Measurements from ENCODE around the gene TFAP2E.
A peak's percentile ranks its signal among the peaks of the same experiment; 100 is the strongest.

The TFAP2E gene

GRCh38 chr1:35557611-35558373, 15.3 kb upstream of the TFAP2E start, which contains the start of gene NCDN:
TSS of gene NCDN (plus strand) at chr1:35557799. CDS start at chr1:35558191, 392 bp downstream.
- DNase-seq = peak; percentile 97

GRCh38 chr1:35558374-35559316, 14.5 kb upstream of the TFAP2E start:
- no peak for DNase-seq

GRCh38 chr1:35559317-35559944, 13.7 kb upstream of the TFAP2E start:
- no peak for DNase-seq

GRCh38 chr1:35560256-35561225, 12.6 kb upstream of the TFAP2E start:
- no peak for DNase-seq

GRCh38 chr1:35561297-35561971, 11.7 kb upstream of the TFAP2E start:
- DNase-seq = no peak

- no peak for DNase-seq
Measured at GRCh38 chr1:35561972-35562680, 11.0 kb upstream of the TFAP2E start.

GRCh38 chr1:35563166-35563565, 9.9 kb upstream of the TFAP2E start:
- no peak for DNase-seq

DNA sequence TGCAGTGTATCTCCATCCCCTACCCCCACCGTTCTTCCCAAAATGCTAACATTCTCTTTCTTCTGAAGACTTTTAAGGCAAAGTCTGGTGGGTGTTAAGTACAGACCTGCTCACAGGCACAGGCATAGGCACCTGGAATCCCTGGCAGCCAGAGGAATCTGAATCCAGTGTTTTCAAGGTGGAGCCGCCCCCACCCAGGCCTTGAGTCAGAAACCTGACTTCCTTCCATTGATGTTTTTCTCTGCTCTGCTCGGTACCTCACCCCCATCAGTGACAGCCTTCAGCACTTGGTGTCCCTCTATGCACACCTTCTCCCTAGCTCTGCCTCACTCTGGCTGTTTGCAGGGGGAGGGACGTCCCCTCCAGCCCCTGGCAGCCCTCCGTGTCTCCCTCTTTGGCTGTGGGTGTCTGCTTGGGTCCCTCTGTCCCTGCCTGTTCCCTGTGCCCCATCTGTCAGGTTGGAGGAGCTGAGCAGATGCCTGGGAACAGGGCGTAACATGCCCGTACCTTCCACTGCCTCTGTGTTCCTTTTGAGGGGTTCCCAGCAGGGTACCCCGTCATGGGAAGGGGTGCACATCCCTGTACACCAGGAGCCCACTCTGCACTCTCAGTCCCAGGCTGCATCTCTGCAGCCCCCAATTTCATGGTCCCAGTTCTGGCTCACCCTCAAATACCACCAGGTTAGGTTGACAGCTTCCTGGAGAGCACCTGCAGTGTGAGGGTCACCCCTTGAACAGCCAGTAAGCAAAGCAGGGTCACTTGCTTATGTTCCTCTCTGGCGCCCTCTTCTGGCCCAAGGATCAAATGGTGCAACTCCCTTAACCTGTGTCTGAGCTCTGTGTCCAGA, 8.9 kb upstream of the TFAP2E start:
- peak; percentile 87 to 90 for DNase-seq

DNA sequence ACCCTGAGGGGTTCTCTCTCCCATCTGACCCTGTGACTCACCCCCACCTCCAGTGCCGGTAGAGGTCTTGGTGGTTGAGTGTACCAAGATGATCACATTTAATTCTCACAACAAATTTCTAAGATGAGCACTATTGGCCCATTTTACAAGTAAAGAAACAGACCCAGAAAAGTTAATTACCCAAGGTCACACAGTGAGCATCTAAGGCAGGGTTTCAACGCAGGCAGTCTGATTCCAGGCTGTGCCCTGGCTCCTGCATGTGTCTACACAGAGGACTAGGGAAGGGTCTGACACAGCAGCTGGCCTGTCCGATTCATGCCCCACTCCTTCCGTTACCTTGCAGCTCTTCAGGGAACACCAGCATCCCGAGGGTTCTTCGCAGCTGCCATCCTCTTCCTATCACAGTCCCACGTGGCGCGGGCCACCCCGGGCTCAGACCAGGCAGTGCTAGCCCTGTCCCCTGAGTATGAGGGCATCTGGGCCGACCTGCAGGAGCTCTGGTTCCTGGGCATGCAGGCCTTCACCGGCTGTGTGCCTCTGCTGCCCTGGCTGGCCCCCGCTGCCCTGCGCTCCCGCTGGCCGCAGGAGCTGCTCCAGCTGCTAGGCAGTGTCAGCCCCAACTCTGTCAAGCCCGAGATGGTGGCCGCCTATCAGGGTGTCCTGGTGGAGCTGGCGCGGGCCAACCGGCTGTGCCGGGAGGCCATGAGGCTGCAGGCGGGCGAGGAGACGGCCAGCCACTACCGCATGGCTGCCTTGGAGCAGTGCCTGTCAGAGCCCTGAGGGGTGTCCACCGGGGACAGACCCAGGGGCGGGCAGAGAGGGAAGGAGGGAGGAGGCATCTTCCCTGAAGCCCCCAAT, 8.0 kb upstream of the TFAP2E start:
- no peak for DNase-seq

- no peak for DNase-seq
Measured at GRCh38 chr1:35565742-35566133, 7.4 kb upstream of the TFAP2E start.

DNA sequence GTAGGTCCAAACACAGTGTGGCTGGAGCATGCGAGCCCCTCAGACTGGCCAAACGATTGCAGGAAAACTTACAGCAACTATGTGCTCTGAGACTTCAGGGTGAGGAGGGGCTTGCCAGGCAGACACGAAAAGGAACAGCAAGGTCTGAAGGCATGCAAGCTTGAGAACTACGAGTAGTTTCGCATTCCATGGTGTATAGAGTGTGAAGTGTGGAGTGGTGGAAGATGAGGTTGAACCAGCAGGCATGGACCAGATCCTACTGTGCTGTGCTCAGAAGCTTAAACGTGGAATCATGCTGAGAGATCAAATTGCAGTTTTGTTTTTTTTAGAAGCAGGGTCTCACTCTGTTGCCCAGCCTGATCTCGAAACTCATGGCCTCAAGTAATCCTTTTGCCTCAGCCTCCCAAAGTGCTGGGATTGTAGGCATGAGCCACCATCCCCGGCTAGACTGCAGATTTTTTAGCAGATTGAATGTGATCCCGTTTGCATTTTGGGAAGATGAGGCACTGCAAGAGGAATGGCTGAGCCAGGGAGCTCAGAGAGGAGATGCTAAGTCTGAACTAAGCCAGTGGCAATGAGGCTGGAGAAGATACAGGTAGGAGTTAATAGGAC, 5.1 kb upstream of the TFAP2E start:
- no peak for DNase-seq

GRCh38 chr1:35568975-35569395, 4.1 kb upstream of the TFAP2E start:
- peak; percentile 64 to 75 for DNase-seq

DNA sequence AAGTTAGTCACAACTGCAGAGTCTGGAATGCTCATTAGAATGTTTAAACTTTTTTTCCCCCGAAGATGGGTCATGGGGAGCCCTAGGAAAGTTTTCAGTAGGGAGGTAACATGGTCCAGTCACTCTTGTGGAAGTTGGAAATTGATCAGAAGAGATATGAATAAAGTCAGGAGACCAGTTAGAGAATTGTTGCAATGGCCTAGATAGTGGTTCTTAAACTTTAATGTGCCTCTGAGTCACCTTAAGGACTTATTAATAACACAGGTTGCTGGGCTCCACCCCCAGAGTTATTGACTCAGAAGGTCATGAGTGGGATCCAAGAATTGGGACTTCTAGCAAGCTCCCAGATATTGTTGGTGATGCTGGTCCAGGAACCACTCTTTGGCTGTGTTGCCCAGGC, 3.2 kb upstream of the TFAP2E start:
- no peak for DNase-seq

- DNase-seq = no peak
Measured at GRCh38 chr1:35570589-35571137, 2.5 kb upstream of the TFAP2E start.

GRCh38 chr1:35571263-35571662, 1.9 kb upstream of the TFAP2E start:
- no peak for DNase-seq

DNA sequence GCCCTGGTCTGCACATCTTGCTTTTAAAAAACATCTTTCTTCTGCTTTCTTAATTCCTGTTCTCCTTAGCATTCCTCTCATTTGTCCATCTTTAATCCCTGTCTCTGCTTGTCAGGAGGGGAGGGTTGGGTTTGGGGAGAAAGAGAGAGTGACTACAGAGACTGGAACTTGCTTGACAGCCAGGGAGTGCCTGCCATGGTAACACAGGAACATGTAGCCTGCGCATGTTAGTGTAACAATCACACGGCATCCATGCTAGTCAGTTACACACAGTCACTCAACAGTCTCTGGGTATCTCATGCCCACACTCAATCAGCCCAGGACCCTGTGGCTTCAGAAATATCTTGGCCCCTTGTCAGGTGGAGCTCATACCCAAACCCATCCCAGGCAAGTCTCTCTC, 818 bp upstream of the TFAP2E start:
- DNase-seq = no peak

DNA sequence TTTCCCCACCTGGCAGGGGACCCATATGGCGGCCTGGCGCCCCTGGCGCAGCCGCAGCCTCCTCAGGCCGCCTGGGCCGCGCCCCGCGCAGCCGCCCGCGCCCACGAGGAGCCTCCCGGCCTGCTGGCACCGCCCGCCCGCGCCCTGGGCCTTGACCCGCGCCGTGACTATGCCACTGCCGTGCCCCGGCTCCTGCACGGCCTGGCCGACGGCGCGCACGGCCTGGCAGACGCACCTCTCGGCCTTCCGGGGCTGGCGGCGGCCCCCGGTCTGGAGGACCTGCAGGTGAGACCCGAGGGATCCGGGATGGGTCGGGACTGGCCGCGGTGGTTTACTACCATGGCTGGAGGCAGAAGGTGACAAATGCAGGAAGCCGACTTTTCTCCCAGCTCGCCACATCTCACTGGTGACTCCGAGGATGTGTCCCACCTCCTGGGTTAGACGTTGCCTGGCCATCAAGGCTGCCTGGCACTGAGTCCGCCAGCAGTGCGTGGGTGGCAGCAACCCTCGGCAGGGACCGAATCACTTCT, 1.1 kb downstream of the TFAP2E start:
- DNase-seq = no peak
